ENCODE results near the gene USP30. TPM values are rescaled to one million over a fixed set of nuclear protein-coding genes. Genes with fewer than 3 reads are reported as not detected.

Gene USP30
- total and polyA plus RNA-seq, 9 of the 15 experiments (the other 6 are each of a cell fraction or from before 2014, with no cell fraction given): 1.4 to 15.2 (median 7.0) TPM

GRCh38 chr12:109016978-109017377 is 35.4 kb upstream of the USP30 start:
- Histone ChIP-seq H3K79me2 (ENCODE audit: control insufficient read depth, insufficient read depth, low read length) (no peaks in the 10 kb centered on the region), H3K27me3 (ENCODE audit: control insufficient read depth in 2 of 2, insufficient read depth in 2 of 2, low read length in 2 of 2) (peaks cover 2 to 23% of the 10 kb centered on the region in 2 experiments; a peak in 3 of 5 replicates), H3K9ac (ENCODE audit: insufficient read depth in 1 of 2, low read depth in 2 of 2, low read length in 2 of 2) (no peak overlapping the region), H3K9me1 (ENCODE audit: control insufficient read depth, insufficient read depth, low read length) (no peaks in the 10 kb centered on the region), H3K9me3 (replicated peaks; ENCODE audit: control insufficient read depth, insufficient read depth, low read depth, low read length) (no peaks in the 10 kb centered on the region), H3K4me2 (ENCODE audit: insufficient read depth, low read length) (no peak overlapping the region), H2AFZ (ENCODE audit: low read depth, low read length) (no peak overlapping the region), H3K36me3 (ENCODE audit: control insufficient read depth, insufficient read depth, low read length) (no peaks in the 10 kb centered on the region), H3K4me3 (no peak overlapping the region), H3K27ac (ENCODE audit: extremely low read depth, low read depth, low read length) (no peak overlapping the region), H3K4me1 (replicated peaks in 1 of 2; ENCODE audit: control insufficient read depth in 2 of 2, insufficient read depth in 2 of 2, low read length in 2 of 2) (peaks cover 0 to 5% of the 10 kb centered on the region in 2 experiments; a peak in 2 of 5 replicates), H4K20me1 (replicated peaks; ENCODE audit: control insufficient read depth, insufficient read depth, low read length) (0 out of 2 replicates have a peak, but pooled peaks cover 3% of the 10 kb centered on the region)
- in situ Hi-C loops (cut with MboI): no loop called here
- DNase-seq (ENCODE audit: extremely low read depth in 1 of 4, low spot score in 3 of 4) (no peak), ATAC-seq (no peak), FAIRE-seq (no peak)
- intact Hi-C loops (cut with micrococcal nuclease): loop anchor here (10.0 kb wide), 1 partner anchor 78 kb away; the partner anchor contains the start of genes ALKBH2 and UNG
- TF ChIP-seq FOXA1 (IDR thresholded peaks at IDR 0.05; ENCODE audit: borderline replicate concordance) (no peak), PKNOX1 (IDR thresholded peaks at IDR 0.05) (peak; percentile 52; the same call in 1 of the 2 replicates)
- no TSS peak for BruUV-seq (replicated peaks)
- WGBS (ENCODE audit: insufficient coverage, low coverage, missing lambda C conversion rate): 0% methylated on average over 6 of the region's 6 CpGs
- CTCF ChIA-PET (ENCODE audit: low intra/inter-chr PET ratio): no interaction called here
- POLR2A ChIA-PET: no interaction called here

- Histone ChIP-seq H3K4me1 (replicated peaks in 1 of 2; ENCODE audit: control insufficient read depth in 2 of 2, insufficient read depth in 2 of 2, low read length in 2 of 2) (peaks cover 0 to 5% of the 10 kb centered on the region in 2 experiments; a peak in 2 of 5 replicates), H2AFZ (ENCODE audit: low read depth, low read length) (no peak overlapping the region), H3K4me3 (no peak overlapping the region), H4K20me1 (replicated peaks; ENCODE audit: control insufficient read depth, insufficient read depth, low read length) (0 out of 2 replicates have a peak, but pooled peaks cover 3% of the 10 kb centered on the region), H3K9ac (ENCODE audit: insufficient read depth in 1 of 2, low read depth in 2 of 2, low read length in 2 of 2) (no peak overlapping the region), H3K79me2 (ENCODE audit: control insufficient read depth, insufficient read depth, low read length) (no peaks in the 10 kb centered on the region), H3K4me2 (ENCODE audit: insufficient read depth, low read length) (no peak overlapping the region), H3K36me3 (ENCODE audit: control insufficient read depth, insufficient read depth, low read length) (no peaks in the 10 kb centered on the region), H3K27ac (ENCODE audit: extremely low read depth, low read depth, low read length) (no peak overlapping the region), H3K9me3 (replicated peaks; ENCODE audit: control insufficient read depth, insufficient read depth, low read depth, low read length) (no peaks in the 10 kb centered on the region), H3K9me1 (ENCODE audit: control insufficient read depth, insufficient read depth, low read length) (no peaks in the 10 kb centered on the region), H3K27me3 (ENCODE audit: control insufficient read depth in 2 of 2, insufficient read depth in 2 of 2, low read length in 2 of 2) (peaks cover 2 to 23% of the 10 kb centered on the region in 2 experiments; a peak in 3 of 5 replicates)
- no peak for DNase-seq (ENCODE audit: extremely low read depth in 1 of 4, low spot score in 3 of 4)
- TF ChIP-seq NFYB (IDR thresholded peaks at IDR 0.05; ENCODE audit: extremely low read depth, insufficient read length) (no peak), ZBTB12 (CRISPR knock-in tag; IDR thresholded peaks at IDR 0.05) (no peak), E2F8 (IDR thresholded peaks at IDR 0.05; ENCODE audit: low read depth, partially characterized antibody) (no peak), FOXM1 (IDR thresholded peaks at IDR 0.05; ENCODE audit: low read depth) (no peak), FOXM1 (CRISPR knock-in tag; IDR thresholded peaks at IDR 0.05; ENCODE audit: low read depth) (no peak), KDM1A (IDR thresholded peaks at IDR 0.05) (peak; percentile 9 to 39; a peak in 2 of 4 replicates), NFE2 (IDR thresholded peaks at IDR 0.05; ENCODE audit: low read depth) (no peak)
- ATAC-seq: no peak
- FAIRE-seq: no peak
- 0% methylated on average over 4 of the region's 4 CpGs for WGBS (ENCODE audit: insufficient coverage, low coverage, missing lambda C conversion rate)
- ChIA-PET POLR2A (no interaction called here), CTCF (ENCODE audit: low intra/inter-chr PET ratio) (no interaction called here)
- no TSS peak for BruUV-seq (replicated peaks)
- intact Hi-C loops (cut with micrococcal nuclease): loop anchor here (10.0 kb wide), 1 partner anchor 77 kb away; the partner anchor contains the start of genes ALKBH2 and UNG
- in situ Hi-C loops (cut with MboI): no loop called here
Measured at GRCh38 chr12:109018296-109018695, 34.1 kb upstream of the USP30 start.

Data from K562 (cell line).